Colonic mucosa (tissue), 4 donors: ENCODE results near the gene C4orf51. TPM values are rescaled to one million over a fixed set of nuclear protein-coding genes. Genes with fewer than 3 reads are reported as not detected.

Experiments used
- DNase-seq: peaks from one replicate; pipeline ENCODE4 v3.0.0-alpha.2; 2020
- H3K27ac ChIP-seq: fragments of 200-600 bp; one replicate; pipeline ENCODE4 v1.8.0; 2021
- H3K27me3 ChIP-seq: fragments of 200-600 bp; one replicate; pipeline ENCODE4 v1.8.0; 2021
- H3K36me3 ChIP-seq: fragments of 200-600 bp; one replicate; pipeline ENCODE4 v1.8.0; 2021
- H3K4me1 ChIP-seq: fragments of 200-600 bp; one replicate; pipeline ENCODE4 v1.8.0; 2021; ENCODE audit warnings: mild to moderate bottlenecking
- H3K4me3 ChIP-seq: fragments of 200-600 bp; one replicate; pipeline ENCODE4 v1.8.0; 2021
- H3K9ac ChIP-seq, 2 donors: one replicate each; pipeline ENCODE4 v1.7.0; 2013; ENCODE audit warnings: control low read depth in 2 of 2, low read depth in 2 of 2, low read length in 2 of 2
- H3K9me3 ChIP-seq: fragments of 200-600 bp; one replicate; pipeline ENCODE4 v1.8.0; 2021
- CTCF ChIP-seq: fragments of 200-600 bp; IDR thresholded peaks from one replicate; pipeline ENCODE4 v1.8.0; 2022; ENCODE audit warnings: antibody characterized with exemption, mild to moderate bottlenecking
- intact Hi-C: fragments of 100-400 bp; cut with DNase I; formaldehyde crosslinking; loops from one replicate; pipeline ENCODE4 v1.14.1; 2022
- total RNA-seq, 2 donors: library from RNA; stranded (reverse); fragmentation: NEBNext Ultra II Directional in 1 of 2; extraction: Animal tissue kit (Norgen Biotek cat#: 25700) in 1 of 2; gene quantifications; one replicate each; pipeline ENCODE4 v1.2.1, GENCODE V29; 2021
- donor health status: healthy.
- donor health status: DM: no; HTN: no; CAD: no.
- donor health status: DM: no; HTN: no; CAD: no.

Gene C4orf51
- total RNA-seq, 2 donors from 2014 or later, result not detected

GRCh38 chr4:145644699-145645098 lies 35.2 kb upstream of the C4orf51 start:
- no peak overlapping the region for H3K9ac ChIP-seq
- intact Hi-C loops, result no loop called here
- H3K36me3 ChIP-seq, result no peaks in the 10 kb centered on the region
- no peaks in the 10 kb centered on the region for H3K9me3 ChIP-seq
- H3K4me3 ChIP-seq, result no peak overlapping the region
- H3K4me1 ChIP-seq, result no peaks in the 10 kb centered on the region
- no peak overlapping the region for H3K27ac ChIP-seq
- DNase-seq, result no peak
- H3K27me3 ChIP-seq, result no peaks in the 10 kb centered on the region
- TF ChIP-seq CTCF, result no peak

GRCh38 chr4:145656156-145656555 lies 23.8 kb upstream of the C4orf51 start:
- Histone ChIP-seq H3K36me3 (peaks cover 8% of the 10 kb centered on the region), H3K9ac (no peak overlapping the region), H3K9me3 (no peaks in the 10 kb centered on the region), H3K4me3 (no peak overlapping the region), H3K27me3 (no peaks in the 10 kb centered on the region), H3K27ac (no peak overlapping the region), H3K4me1 (no peaks in the 10 kb centered on the region)
- intact Hi-C loops, result no loop called here
- DNase-seq, result no peak
- no peak for TF ChIP-seq CTCF

GRCh38 chr4:145660064-145660463 lies 19.9 kb upstream of the C4orf51 start:
- no peak for DNase-seq
- Histone ChIP-seq H3K27ac (no peak overlapping the region), H3K27me3 (no peaks in the 10 kb centered on the region), H3K9ac (no peak overlapping the region), H3K4me1 (no peaks in the 10 kb centered on the region), H3K9me3 (no peaks in the 10 kb centered on the region), H3K36me3 (no peaks in the 10 kb centered on the region), H3K4me3 (no peak overlapping the region)
- no peak for TF ChIP-seq CTCF
- intact Hi-C loops, result no loop called here

- H3K4me3 ChIP-seq, result no peak overlapping the region
- H3K4me1 ChIP-seq, result no peaks in the 10 kb centered on the region
- H3K27me3 ChIP-seq, result no peaks in the 10 kb centered on the region
- no peak overlapping the region for H3K9ac ChIP-seq
- no peak overlapping the region for H3K27ac ChIP-seq
- no peaks in the 10 kb centered on the region for H3K36me3 ChIP-seq
- no peaks in the 10 kb centered on the region for H3K9me3 ChIP-seq
- TF ChIP-seq CTCF, result no peak
- intact Hi-C loops, result no loop called here
- DNase-seq, result no peak
Observed at GRCh38 chr4:145663194-145663593, 16.8 kb upstream of the C4orf51 start.

- H3K9me3 ChIP-seq, result no peaks in the 10 kb centered on the region
- TF ChIP-seq CTCF, result no peak
- H3K27me3 ChIP-seq, result no peaks in the 10 kb centered on the region
- intact Hi-C loops, result no loop called here
- H3K36me3 ChIP-seq, result no peaks in the 10 kb centered on the region
- no peak for DNase-seq
- no peak overlapping the region for H3K4me3 ChIP-seq
- H3K9ac ChIP-seq, result no peak overlapping the region
- H3K27ac ChIP-seq, result no peak overlapping the region
- no peaks in the 10 kb centered on the region for H3K4me1 ChIP-seq
Observed at GRCh38 chr4:145665773-145666172, 14.2 kb upstream of the C4orf51 start.

- H3K27ac ChIP-seq, result no peak overlapping the region
- no peaks in the 10 kb centered on the region for H3K27me3 ChIP-seq
- no peak overlapping the region for H3K9ac ChIP-seq
- intact Hi-C loops, result no loop called here
- no peak for TF ChIP-seq CTCF
- no peak overlapping the region for H3K4me3 ChIP-seq
- H3K9me3 ChIP-seq, result no peaks in the 10 kb centered on the region
- no peaks in the 10 kb centered on the region for H3K4me1 ChIP-seq
- no peaks in the 10 kb centered on the region for H3K36me3 ChIP-seq
- DNase-seq, result no peak
Observed at GRCh38 chr4:145670422-145670821, 9.5 kb upstream of the C4orf51 start.
